HTR-8/SVneo (cell line): ENCODE data around the gene PIWIL1.

Experiments
- DNase-seq: peaks from one replicate; pipeline ENCODE4 v3.0.0; 2011; ENCODE audit warnings: low spot score, mixed read lengths; ENCODE audit not compliant: insufficient read length
- FAIRE-seq: peaks from 2 replicates; lab custom pipeline; 2011; peaks lifted over from hg19 to GRCh38; lab: Jason Lieb, UNC

The PIWIL1 gene

DNA sequence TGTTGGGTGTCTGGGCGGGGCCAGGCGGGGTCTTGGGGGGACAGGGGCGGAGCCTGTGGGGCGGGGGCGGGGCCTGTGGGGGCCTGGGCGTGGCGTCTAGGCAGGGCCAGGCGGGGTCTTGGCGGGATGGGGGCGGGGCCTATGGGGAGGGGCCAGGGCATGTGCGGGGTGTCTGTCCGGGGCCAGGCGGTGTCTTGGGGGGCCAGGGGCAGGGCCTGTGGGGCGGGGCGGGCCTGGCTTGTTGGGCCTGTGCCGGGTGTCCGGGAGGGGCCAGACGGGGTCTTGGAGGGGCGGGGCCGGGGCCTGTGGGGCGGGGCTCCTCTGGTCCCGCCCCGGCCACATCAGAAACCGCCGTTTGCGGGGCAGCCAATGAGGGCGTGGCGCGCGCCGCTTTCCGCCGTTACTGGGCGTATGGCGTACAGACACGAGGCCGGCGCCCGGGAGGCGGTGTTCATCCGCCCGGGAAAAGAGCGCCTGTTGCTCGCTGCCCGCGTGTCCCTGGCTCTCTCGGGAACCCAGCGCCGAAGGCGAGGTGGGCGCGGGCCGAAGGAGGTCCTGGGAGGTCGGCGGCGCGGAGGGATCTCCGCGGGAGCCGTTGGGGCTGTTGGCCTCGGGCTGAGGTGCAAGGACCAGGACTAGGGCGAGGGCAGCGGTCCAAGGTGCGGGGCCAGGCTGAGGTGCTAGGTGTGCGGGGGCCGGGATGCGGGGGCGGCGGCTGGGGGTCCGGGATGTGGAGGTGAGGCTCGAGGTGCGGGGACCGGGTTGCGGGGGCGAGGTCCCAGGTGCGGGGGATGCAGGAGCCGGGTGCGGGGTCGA, at the start of gene PIWIL1:
Gene PIWIL1, plus strand, starts transcription at position 400 of the 816 bp plus-strand sequence. CDS start 4,705 bp downstream, outside the sequence.
- DNase-seq, result no peak
- no peak for FAIRE-seq

GRCh38 chr12:130288206-130288605, 49.5 kb upstream of the PIWIL1 start:
- DNase-seq, result no peak
- FAIRE-seq, result no peak

DNA sequence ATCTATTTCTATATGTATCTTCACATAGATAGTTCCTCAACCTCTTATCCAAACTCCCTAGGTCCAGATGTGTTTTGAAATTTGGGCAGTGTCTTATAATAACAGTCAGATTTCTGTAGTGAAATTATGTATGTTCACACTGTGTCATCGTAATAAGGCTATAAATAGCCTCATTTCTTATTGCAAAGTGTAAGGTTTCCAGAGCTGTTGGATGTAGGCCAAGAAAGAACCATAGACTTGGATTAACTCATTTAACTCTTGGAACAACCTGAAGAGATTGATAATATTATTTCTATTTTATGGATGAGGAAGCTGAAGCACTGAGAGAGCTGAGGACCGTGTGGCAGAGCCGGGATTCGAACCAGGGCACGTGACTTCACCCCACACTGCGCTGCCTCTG, 49.0 kb upstream of the PIWIL1 start:
- FAIRE-seq, result no peak
- DNase-seq, result no peak

- DNase-seq, result no peak
- no peak for FAIRE-seq
These were observed 47.6 kb upstream of the PIWIL1 start for GRCh38 chr12:130290114-130290513.

DNA sequence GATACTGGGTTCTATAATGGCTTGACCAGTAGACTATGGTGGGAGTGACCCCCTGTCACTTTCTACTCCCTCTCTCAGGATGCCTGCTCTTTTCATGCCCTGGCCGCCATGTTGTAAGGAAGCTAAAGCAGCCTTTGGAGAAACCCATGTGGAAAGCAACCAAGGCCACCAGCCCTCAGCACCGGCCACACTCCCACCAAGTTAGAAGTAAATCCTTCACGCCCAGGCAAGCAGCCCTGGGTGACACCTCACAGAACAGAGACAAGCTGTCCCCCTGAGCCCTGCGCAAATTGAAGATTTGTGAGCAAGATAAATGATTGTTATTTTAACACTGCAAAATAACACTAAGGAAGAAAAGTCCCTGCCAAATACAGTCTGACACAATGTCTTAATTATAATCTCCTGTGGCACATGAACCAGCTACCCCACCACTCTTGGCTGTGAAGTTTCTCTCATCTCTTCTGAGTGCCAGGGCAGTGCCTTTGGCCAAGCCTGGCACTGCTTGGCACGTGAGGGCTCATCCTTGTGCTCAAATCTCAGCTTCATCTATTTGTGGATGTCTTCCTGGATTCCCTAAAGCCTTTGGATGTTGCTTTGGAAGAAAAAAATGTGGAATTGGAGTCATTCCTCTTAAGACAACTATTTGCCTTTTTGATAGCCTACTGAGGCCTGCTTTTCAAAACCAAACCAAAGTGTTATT, 39.2 kb upstream of the PIWIL1 start:
- DNase-seq (no peak), FAIRE-seq (no peak)

DNA sequence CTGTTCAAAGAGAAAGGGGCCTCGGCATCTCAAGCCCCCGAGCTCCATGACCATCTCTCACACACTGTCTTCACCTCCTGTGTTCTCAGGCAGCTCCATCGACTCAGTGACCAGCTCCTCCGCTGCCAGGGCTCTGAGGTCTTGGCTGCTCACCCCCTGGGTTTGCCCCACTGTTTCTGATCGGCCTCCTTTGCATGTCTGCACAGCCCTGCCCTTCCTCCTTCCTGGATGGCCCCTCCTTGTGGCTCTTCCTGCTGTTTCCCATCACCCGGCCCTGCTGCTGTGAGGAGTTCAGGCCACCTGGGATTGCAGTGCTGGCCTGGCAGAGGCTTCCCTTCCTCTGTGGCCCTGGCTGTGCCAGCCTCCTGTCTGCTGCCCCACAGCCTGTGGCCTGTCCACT, 38.1 kb upstream of the PIWIL1 start:
- no peak for DNase-seq
- no peak for FAIRE-seq

DNA sequence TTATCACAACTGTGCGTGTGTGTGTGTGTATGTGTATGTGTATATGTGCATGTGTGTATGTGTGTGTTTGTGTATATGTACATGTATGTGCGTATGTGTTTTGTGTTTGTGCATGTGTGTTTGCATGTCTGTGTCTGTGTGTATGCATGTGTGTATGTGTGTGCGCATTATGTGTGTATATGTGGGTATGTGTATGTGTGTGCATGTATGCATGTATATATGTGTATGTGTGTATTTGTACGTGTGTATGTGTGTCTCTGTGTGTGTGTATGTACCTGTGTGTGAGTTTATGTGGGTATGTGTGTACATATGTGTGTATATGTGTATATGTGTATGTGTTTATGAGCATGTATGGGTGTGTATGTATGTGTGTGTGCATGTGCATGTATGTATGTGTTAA, 37.6 kb upstream of the PIWIL1 start:
- DNase-seq (no peak), FAIRE-seq (peak; percentile 80)

GRCh38 chr12:130300737-130301535, 36.8 kb upstream of the PIWIL1 start:
- FAIRE-seq (no peak), DNase-seq (no peak)

DNA sequence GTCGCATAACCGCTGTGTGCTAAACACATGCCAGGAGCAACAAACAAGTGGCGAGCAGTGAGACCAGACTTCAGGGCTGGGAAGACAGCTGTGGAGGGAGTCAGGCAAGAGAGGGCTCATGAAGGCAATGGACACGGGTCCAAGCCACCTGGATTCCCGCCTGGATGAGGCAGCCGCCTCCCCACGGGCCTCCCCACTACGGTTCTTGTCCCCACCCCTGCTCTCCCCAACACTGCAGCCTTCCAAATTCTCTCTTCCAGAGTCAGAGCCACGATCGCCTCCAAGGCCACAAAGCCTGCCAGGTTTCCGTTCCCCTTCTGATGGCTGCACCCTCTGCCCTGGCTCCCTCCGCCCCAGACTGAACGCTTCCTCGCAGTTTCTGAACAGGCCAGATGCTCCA, 36.1 kb upstream of the PIWIL1 start:
- FAIRE-seq (no peak), DNase-seq (no peak)

GRCh38 chr12:130303781-130304180, 33.9 kb upstream of the PIWIL1 start:
- FAIRE-seq, result no peak
- no peak for DNase-seq

GRCh38 chr12:130307859-130308258, 29.8 kb upstream of the PIWIL1 start:
- no peak for DNase-seq
- no peak for FAIRE-seq

- DNase-seq (no peak), FAIRE-seq (no peak)
These were observed 29.3 kb upstream of the PIWIL1 start for GRCh38 chr12:130308393-130308792.

GRCh38 chr12:130316251-130316650, 21.4 kb upstream of the PIWIL1 start:
- FAIRE-seq, result no peak
- DNase-seq, result no peak

- DNase-seq, result no peak
- no peak for FAIRE-seq
These were observed 17.2 kb upstream of the PIWIL1 start for GRCh38 chr12:130320536-130320935.

GRCh38 chr12:130322263-130322662, 15.4 kb upstream of the PIWIL1 start:
- FAIRE-seq (no peak), DNase-seq (no peak)

DNA sequence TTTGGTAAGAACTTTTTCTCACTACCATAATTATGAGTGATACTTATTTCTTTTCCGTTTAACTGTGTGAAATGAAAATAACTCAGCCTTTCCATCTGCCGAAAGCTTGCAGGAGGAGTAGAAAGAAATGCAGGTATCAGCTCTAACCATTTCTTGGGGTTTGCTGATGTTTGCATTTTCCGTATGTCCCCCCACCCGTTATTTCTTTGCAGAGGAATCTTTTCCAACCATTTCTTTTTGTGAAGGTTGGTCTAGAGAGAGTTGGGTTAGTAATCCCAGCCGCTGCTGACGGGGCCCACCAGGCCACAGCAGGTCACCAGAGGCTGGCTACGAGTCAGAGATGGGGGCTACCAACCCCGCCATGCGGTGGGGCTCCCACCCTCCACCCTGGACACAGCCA, 7.0 kb upstream of the PIWIL1 start:
- FAIRE-seq (no peak), DNase-seq (no peak)

- no peak for DNase-seq
- no peak for FAIRE-seq
These were observed 6.5 kb upstream of the PIWIL1 start for GRCh38 chr12:130331146-130331545.

DNA sequence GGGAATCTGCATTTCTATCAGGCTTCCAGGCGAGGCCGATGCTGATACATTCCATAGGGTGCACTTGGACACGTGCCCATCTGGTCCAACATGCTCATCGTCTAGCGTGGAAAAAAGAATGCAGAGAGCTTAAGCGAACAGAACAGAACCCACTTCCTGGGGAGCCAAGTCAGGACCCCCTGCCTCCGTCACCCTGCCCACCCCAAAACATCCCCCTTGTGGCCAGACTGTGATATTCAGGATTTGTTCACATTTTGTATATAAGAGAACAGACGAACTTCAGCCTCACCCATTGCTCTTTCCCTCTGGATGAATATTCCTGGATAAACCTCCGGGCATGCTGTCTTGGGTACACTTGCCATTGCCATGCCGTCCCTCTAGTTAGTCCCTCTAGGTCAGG, 4.3 kb upstream of the PIWIL1 start:
- FAIRE-seq (no peak), DNase-seq (no peak)

DNA sequence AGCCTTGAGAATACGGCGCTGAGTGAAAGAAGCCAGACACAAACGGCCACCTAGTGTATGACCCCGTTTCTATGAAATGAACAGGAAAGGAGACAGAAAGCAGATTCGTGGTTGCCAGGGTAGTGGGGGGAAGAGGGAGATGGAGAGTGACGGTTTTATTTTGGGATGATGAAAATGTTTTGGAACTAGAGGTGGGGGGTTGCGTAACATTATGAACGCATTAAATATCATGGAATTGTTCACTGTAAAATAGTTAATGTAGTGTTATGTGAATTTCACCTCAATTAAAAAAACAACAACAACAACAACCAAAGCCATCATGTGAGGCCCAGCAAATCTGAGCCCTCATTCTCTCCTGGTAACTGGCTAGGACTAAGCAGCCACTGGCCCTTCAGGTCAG, 3.3 kb upstream of the PIWIL1 start:
- DNase-seq (no peak), FAIRE-seq (no peak)

GRCh38 chr12:130334937-130335336, 2.8 kb upstream of the PIWIL1 start:
- DNase-seq, result no peak
- no peak for FAIRE-seq
